H1 (cell line): ENCODE data around the gene AAGAB. TPM values are rescaled to one million over a fixed set of nuclear protein-coding genes. Genes with fewer than 3 reads are reported as not detected.

Experiments used
- CHD7 ChIP-seq: fragments of 300-600 bp; sonication (generic); IDR thresholded peaks from 2 replicates; pipeline ENCODE4 v1.7.1; 2012; ENCODE audit warnings: low read length, moderate library complexity, mild to moderate bottlenecking, inconsistent platforms; ENCODE audit not compliant: insufficient replicate concordance
- SP4 ChIP-seq: IDR thresholded peaks from 2 replicates; pipeline ENCODE4 v1.6.1; 2012; ENCODE audit warnings: low read length, inconsistent platforms
- polyA plus RNA-seq, 7 experiments: library from polyadenylated mRNA; depleted of rRNA in 3 of 7; stranded (reverse) in 5 of 7; unstranded in 2 of 7; fragments of >200 nt in 5 of 7; fragments of 200-250 nt in 2 of 7; gene quantifications; 1 replicate in 5 of 7; 2 replicates in 1 of 7; 4 replicates in 1 of 7; pipeline versions ENCODE4 v1.2.1 to v1.2.3, GENCODE V29; 2011 to 2013; ENCODE audit warnings: missing spikeins in 2 of 7, mixed read lengths in 2 of 7
- total RNA-seq: library from RNA; stranded (reverse); fragmentation: NEBNext Ultra II Directional; extraction: Animal tissue kit (Norgen Biotek cat#: 25700); gene quantifications from 2 replicates; pipeline ENCODE4 v1.2.1, GENCODE V29; 2021

AAGAB gene
- total and polyA plus RNA-seq, 2 of the 8 experiments (the other 6 are each of a cell fraction or from before 2014, with no cell fraction given): 20.1 to 45.9 TPM

GRCh38 chr15:67249830-67250229, 4.6 kb downstream of the AAGAB start (continued):
- TF ChIP-seq CHD7 (no peak), SP4 (no peak)
